Calu3 (cell line): ENCODE measurements around the gene RPN2. TPM values are rescaled to one million over a fixed set of nuclear protein-coding genes. Genes with fewer than 3 reads are reported as not detected.

Source experiments
- BruUV-seq: library from RNA; stranded (reverse); fragments of 400-500 nt; replicated peaks from 2 replicates; lab custom pipeline; 2021; lab: Mats Ljungman, UMichigan
- CTCF ChIA-PET: fragments of 300-600 bp; sonication (Branson Sonifier 250); formaldehyde crosslinking; loops from one replicate; lab custom pipeline; 2022; ENCODE audit warnings: antibody characterized with exemption; lab: Charles Lee
- DNase-seq: peaks from one replicate; pipeline ENCODE4 v3.0.0; 2022
- H3K27ac Mint-ChIP-seq: one replicate; pipeline ENCODE4 v1.8.0; 2022; ENCODE audit warnings: mixed read lengths; ENCODE audit not compliant: unreplicated experiment
- H3K27me3 Mint-ChIP-seq: one replicate; pipeline ENCODE4 v1.8.0; 2022; ENCODE audit warnings: mixed read lengths; ENCODE audit not compliant: unreplicated experiment
- H3K36me3 Mint-ChIP-seq: one replicate; pipeline ENCODE4 v1.8.0; 2022; ENCODE audit warnings: mild to moderate bottlenecking, moderate library complexity, mixed read lengths; ENCODE audit not compliant: insufficient read depth, unreplicated experiment
- H3K4me1 Mint-ChIP-seq: one replicate; pipeline ENCODE4 v1.8.0; 2022; ENCODE audit warnings: mild to moderate bottlenecking, low read depth, mixed read lengths; ENCODE audit not compliant: unreplicated experiment
- H3K4me3 Mint-ChIP-seq: one replicate; pipeline ENCODE4 v1.8.0; 2022; ENCODE audit warnings: mild to moderate bottlenecking, low read depth, moderate library complexity, mixed read lengths; ENCODE audit not compliant: unreplicated experiment
- H3K9me3 Mint-ChIP-seq: one replicate; pipeline ENCODE4 v1.8.0; 2022; ENCODE audit warnings: low read depth, mixed read lengths; ENCODE audit not compliant: unreplicated experiment
- CTCF ChIP-seq: fragments of 200-600 bp; IDR thresholded peaks from one replicate; pipeline ENCODE4 v1.8.0; 2022; ENCODE audit warnings: antibody characterized with exemption; ENCODE audit not compliant: unreplicated experiment
- intact Hi-C: fragments of 100-400 bp; cut with micrococcal nuclease; formaldehyde crosslinking; loops from one replicate; pipeline ENCODE4 v1.10.0; 2022; ENCODE audit not compliant: unreplicated experiment
- total RNA-seq: library from RNA; stranded (reverse); gene quantifications from 2 replicates; pipeline ENCODE4 v1.2.3, GENCODE V29; 2022

Gene RPN2
- total RNA-seq, 1 experiment from 2014 or later: 522 TPM

DNA sequence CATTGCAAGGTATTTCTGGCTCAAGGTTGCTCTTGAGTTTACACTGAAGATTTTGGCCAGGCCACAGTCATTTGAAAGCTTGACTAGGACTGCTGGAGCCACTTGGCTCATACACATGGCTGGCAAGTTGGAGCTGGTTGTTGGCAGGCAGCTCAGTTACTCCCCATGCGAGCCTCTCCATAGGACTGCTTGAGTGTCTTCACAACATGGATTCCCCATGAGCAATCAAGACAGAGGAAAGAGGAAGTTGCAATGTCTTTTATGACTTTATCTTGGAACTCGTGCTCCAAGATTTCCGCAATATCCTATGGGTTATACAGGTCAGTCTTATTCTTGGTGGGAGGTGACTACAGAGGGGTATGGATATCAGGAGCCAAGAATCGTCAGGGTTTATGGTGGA, 109.0 kb downstream of the RPN2 start:
- Mint-ChIP-seq H3K27me3 (no peaks in the 10 kb centered on the region), H3K4me1 (peaks cover 10% of the 10 kb centered on the region), H3K36me3 (peaks cover 16% of the 10 kb centered on the region), H3K4me3 (no peak overlapping the region), H3K27ac (no peak overlapping the region), H3K9me3 (no peaks in the 10 kb centered on the region)
- intact Hi-C loops: no loop called here
- no TSS peak for BruUV-seq
- TF ChIP-seq CTCF: no peak
- no peak for DNase-seq
- CTCF ChIA-PET: interaction anchor here (0.6 to 1.1 kb wide), 3 partner anchors 33 to 1605 kb away, joined by 3 to 4 read pairs (median 3); no protein-coding TSS in a partner anchor

DNA sequence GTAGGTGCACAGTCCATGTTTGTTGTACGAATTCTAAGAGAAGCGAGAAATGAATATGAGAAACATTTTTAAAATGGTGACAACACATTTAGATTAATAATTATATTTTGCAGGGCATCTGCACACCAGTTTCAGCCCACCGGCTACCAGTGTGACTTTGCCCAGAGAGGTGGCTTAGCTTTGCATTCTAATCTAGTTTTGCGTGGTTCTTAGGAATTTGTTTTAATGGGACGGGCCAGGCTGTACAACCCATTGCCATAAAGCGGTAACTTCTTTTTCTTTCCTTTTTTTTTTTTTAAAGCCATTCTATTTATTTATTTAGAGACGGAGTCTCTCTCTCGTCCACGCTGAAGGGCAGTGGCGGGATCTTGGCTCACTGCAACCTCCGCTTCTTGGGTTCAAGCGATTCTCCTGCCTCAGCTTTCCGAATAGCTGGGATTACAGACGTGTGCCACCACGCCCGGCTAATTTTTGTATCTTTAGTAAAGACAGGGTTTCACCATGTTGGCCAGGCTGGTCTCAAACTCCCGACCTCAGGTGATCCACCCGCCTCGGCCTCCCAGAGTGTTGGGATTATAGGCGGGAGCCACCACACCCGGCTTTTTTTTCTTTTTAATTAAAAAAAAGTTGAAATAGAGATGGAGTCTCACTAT, 111.2 kb downstream of the RPN2 start:
- H3K36me3 Mint-ChIP-seq: peaks cover 16% of the 10 kb centered on the region
- TF ChIP-seq CTCF: no peak
- DNase-seq: no peak
- no peaks in the 10 kb centered on the region for H3K27me3 Mint-ChIP-seq
- no peaks in the 10 kb centered on the region for H3K9me3 Mint-ChIP-seq
- H3K4me3 Mint-ChIP-seq: peak overlapping the region; percentile 76
- intact Hi-C loops: loop anchor here (2.0 to 5.0 kb wide), 2 partner anchors 55 to 92 kb away; no protein-coding TSS in a partner anchor
- BruUV-seq: no TSS peak
- peak overlapping the region; percentile 92 for H3K27ac Mint-ChIP-seq
- H3K4me1 Mint-ChIP-seq: peaks cover 32% of the 10 kb centered on the region
- CTCF ChIA-PET: interaction anchor here (1.6 kb wide), 1 partner anchor 14 kb away, joined by 3 read pairs; no protein-coding TSS in a partner anchor

Other genes starting within 250 kb of the RPN2 start
- gene SAMHD1, start 227.6 kb upstream of the RPN2 start, total RNA-seq: 54.3 and 93.5 TPM in 2 replicates
- gene RBL1, start 83.3 kb upstream of the RPN2 start, total RNA-seq: 20.3 and 21.5 TPM in 2 replicates
- 1.4 and 2.7 TPM in 2 replicates for gene MROH8, start 218 bp downstream of the RPN2 start, total RNA-seq
- not detected in 2 replicates for gene GHRH, start 82.5 kb downstream of the RPN2 start, total RNA-seq
- 77.0 and 77.2 TPM in 2 replicates for gene MANBAL, start 110.3 kb downstream of the RPN2 start, total RNA-seq
- 185 and 203 TPM in 2 replicates for gene SRC, start 166.8 kb downstream of the RPN2 start, total RNA-seq